Nephron progenitor cell (in vitro differentiated cells): Measurements from ENCODE around the gene DEPDC7.
A peak's percentile ranks its signal among the peaks of the same experiment; 100 is the strongest.
"Not testable (repeated sequence)": the region's sequence is repeated elsewhere in the genome, so short reads cannot be mapped to it uniquely, and the experiment has no call there.

Experiments used
- DNase-seq: peaks from one replicate; pipeline ENCODE4 v3.0.0; 2021
- H3K27ac Mint-ChIP-seq: 2 replicates; pipeline ENCODE4 v1.8.0; 2021; ENCODE audit warnings: mild to moderate bottlenecking, moderate library complexity, mixed read lengths
- H3K27me3 Mint-ChIP-seq: 2 replicates; pipeline ENCODE4 v1.8.0; 2021; ENCODE audit warnings: mild to moderate bottlenecking, low read depth, mixed read lengths; ENCODE audit not compliant: poor library complexity
- H3K36me3 Mint-ChIP-seq: 2 replicates; pipeline ENCODE4 v1.8.0; 2021; ENCODE audit warnings: low read depth, mixed read lengths
- H3K4me1 Mint-ChIP-seq: 2 replicates; pipeline ENCODE4 v1.8.0; 2021; ENCODE audit warnings: mixed read lengths
- H3K4me3 Mint-ChIP-seq: 2 replicates; pipeline ENCODE4 v1.8.0; 2021; ENCODE audit warnings: mild to moderate bottlenecking, moderate library complexity, mixed read lengths
- H3K9me3 Mint-ChIP-seq: 2 replicates; pipeline ENCODE4 v1.8.0; 2021; ENCODE audit warnings: mild to moderate bottlenecking, moderate library complexity, mixed read lengths
- TF ChIP-seq, protein P1 (sequence below): fragments of 200-600 bp; sonication (generic); IDR thresholded peaks from 2 replicates; pipeline ENCODE4 v1.5.0; 2021; ENCODE audit warnings: antibody characterized with exemption

The DEPDC7 gene

DNA sequence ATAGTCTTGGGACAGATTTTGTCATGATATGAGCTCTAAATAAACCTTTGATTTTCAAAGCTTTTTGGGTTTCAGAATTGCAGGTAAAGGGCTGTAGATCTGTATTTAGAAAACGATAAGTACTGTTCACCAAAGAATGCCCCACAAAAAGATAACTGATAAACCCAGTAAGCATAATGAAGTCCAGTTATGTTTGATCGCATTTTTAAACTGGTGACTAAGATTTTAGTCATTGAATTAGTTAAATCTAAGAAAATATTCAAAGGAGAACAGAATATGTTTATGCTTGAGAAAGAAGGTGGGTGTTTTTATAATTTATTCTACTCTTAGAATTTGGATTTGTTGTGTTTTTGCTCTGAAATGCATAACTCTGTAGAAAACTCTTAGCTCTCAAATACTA lies 11.6 kb downstream of the DEPDC7 start:
- peaks cover 6% of the 10 kb centered on the region for H3K4me1 Mint-ChIP-seq
- no peak overlapping the region for H3K4me3 Mint-ChIP-seq
- no peak overlapping the region for H3K27ac Mint-ChIP-seq
- H3K27me3 Mint-ChIP-seq, result peaks cover 3% of the 10 kb centered on the region
- peaks cover 18% of the 10 kb centered on the region for H3K36me3 Mint-ChIP-seq
- no peaks in the 10 kb centered on the region for H3K9me3 Mint-ChIP-seq
- DNase-seq, result no peak
- TF ChIP-seq, protein P1, sequence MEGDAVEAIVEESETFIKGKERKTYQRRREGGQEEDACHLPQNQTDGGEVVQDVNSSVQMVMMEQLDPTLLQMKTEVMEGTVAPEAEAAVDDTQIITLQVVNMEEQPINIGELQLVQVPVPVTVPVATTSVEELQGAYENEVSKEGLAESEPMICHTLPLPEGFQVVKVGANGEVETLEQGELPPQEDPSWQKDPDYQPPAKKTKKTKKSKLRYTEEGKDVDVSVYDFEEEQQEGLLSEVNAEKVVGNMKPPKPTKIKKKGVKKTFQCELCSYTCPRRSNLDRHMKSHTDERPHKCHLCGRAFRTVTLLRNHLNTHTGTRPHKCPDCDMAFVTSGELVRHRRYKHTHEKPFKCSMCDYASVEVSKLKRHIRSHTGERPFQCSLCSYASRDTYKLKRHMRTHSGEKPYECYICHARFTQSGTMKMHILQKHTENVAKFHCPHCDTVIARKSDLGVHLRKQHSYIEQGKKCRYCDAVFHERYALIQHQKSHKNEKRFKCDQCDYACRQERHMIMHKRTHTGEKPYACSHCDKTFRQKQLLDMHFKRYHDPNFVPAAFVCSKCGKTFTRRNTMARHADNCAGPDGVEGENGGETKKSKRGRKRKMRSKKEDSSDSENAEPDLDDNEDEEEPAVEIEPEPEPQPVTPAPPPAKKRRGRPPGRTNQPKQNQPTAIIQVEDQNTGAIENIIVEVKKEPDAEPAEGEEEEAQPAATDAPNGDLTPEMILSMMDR, result no peak

DNA sequence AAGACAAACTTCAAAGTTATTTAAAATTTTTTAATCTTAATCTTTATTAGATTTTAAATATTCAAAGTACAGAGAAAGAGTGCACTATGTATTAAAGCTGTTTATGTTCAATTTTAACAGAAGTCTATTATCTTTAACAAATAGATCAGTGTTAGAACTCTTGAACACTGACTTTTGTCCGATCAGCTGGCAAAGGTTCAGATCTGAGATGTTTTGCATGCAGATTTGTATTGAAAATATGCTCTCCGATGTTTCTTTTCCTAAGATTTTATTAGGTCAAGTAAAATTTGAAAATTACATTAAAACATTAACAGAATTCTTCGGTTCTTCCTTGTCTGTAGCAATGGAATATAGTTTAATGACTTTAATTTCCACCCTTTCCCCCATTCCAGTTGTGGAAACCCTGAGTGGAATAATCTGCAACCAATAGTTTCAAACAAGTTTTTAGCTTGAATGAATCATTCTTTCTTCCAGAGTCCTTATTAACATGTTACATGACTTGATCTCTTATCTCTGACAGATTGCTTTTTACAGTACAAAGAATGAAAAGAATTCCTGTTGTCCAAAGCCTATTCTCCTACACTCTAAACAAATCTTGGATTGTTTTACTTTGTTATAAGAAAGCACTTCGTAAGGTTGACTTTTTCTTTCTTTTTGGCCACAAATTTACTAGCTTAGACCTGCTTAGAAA lies 12.3 kb downstream of the DEPDC7 start:
- H3K4me1 Mint-ChIP-seq, result peaks cover 6% of the 10 kb centered on the region
- no peaks in the 10 kb centered on the region for H3K9me3 Mint-ChIP-seq
- peaks cover 3% of the 10 kb centered on the region for H3K27me3 Mint-ChIP-seq

DNA sequence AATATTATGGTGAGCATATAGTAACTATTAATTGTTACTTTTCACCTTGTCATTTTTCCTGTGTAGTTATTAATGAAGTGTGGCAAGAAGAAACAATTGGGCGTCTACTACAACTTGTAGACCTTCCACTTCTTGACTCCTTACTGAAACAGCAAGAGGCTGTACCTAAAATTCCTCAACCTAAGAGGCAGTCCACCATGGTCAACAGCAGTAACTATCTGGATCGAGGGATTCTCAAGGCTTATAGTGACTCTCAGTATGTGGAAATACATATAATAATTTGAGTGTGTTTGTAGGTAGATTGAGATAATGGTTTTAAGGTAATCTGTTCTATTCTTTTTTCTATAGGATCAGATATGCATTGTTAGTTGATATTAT lies 12.8 kb downstream of the DEPDC7 start:
- Mint-ChIP-seq H3K36me3 (peaks cover 25% of the 10 kb centered on the region), H3K27me3 (peaks cover 3% of the 10 kb centered on the region), H3K27ac (no peak overlapping the region), H3K4me3 (no peak overlapping the region), H3K9me3 (no peaks in the 10 kb centered on the region), H3K4me1 (peaks cover 6% of the 10 kb centered on the region)
- TF ChIP-seq, protein P1, result no peak
- DNase-seq, result no peak

More for the DNA sequence above, 12.3 kb downstream of the DEPDC7 start:
- Mint-ChIP-seq H3K36me3 (peaks cover 22% of the 10 kb centered on the region), H3K4me3 (no peak overlapping the region), H3K27ac (no peak overlapping the region)
- DNase-seq, result no peak
- TF ChIP-seq, protein P1, result no peak

DNA sequence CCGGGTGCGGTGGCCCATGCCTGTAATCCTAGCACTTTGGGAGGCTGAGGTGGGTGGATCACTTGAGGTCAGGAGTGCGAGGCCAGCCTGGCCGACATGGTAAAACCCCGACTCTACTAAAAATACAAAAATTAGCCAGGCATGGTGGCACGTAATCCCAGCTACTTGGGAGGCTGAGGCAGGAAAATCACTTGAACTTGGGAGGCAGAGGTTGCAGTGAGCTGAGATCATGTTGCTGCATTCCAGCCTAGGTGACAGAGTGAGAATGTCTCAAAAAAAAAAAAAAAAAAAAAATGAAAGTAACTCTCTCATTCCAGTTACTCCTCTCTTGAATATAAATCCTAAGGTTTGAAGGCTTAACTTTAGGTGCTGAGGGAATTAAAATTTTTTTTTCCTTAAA lies 13.5 kb downstream of the DEPDC7 start:
- not testable (repeated sequence) for DNase-seq, H3K4me1 Mint-ChIP-seq, H3K27me3 Mint-ChIP-seq, H3K27ac Mint-ChIP-seq, H3K4me3 Mint-ChIP-seq, H3K9me3 Mint-ChIP-seq
- H3K36me3 Mint-ChIP-seq, result peaks cover 25% of the 10 kb centered on the region

DNA sequence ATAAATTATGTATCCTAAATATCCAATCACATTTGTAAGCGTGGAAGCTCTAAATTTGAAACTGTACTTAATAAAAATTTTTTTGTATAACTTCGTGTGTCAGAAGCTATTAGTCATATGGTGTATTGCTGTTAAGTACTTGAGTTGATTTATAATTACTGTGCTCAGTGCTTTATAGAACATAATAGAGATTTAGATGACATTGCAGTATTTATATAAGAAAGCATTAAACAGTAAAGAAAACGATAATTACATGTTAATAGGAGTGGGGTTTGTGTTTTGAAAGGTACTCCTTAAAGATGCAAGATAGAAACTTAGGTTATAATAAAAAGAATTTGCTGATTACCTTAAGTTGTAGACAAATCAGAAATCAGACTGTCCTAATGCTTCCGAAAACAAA lies 17.8 kb downstream of the DEPDC7 start:
- H3K9me3 Mint-ChIP-seq, result no peaks in the 10 kb centered on the region
- no peak overlapping the region for H3K27ac Mint-ChIP-seq
- no peaks in the 10 kb centered on the region for H3K27me3 Mint-ChIP-seq
- H3K4me3 Mint-ChIP-seq, result no peak overlapping the region
- TF ChIP-seq, protein P1, result no peak
- H3K4me1 Mint-ChIP-seq, result no peaks in the 10 kb centered on the region
- no peak for DNase-seq
- H3K36me3 Mint-ChIP-seq, result peaks cover 30% of the 10 kb centered on the region

DNA sequence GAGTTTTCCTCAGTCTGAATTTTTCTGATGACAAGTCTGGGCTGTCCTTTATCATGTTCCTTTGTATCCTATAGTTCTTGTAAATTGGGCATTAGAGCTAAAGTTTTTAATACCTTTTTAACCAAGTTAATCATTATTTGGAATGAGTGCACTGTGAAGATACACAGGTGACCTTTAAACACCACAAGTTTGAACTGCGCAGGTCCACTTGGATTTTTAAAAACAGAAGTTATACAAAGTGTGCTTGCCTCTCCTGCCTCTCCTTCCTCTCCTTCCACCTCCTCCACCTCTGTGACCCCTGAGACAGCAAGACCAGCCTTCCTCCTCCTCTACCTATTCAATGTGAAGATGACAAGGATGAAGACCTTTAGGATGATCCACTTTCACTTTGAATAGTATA lies 19.3 kb downstream of the DEPDC7 start:
- Mint-ChIP-seq H3K27ac (peak overlapping the region; percentile 54), H3K9me3 (no peaks in the 10 kb centered on the region), H3K4me1 (no peaks in the 10 kb centered on the region), H3K4me3 (no peak overlapping the region), H3K36me3 (peaks cover 30% of the 10 kb centered on the region), H3K27me3 (no peaks in the 10 kb centered on the region)
- TF ChIP-seq, protein P1, result no peak
- no peak for DNase-seq
